MM.1S (cell line): ENCODE measurements around the gene FERMT2.

Experiments
- DNase-seq: peaks from one replicate; pipeline ENCODE4 v3.0.0-alpha.2; 2015
- H2AFZ ChIP-seq: fragments of 300-600 bp; sonication (generic); 2 replicates; pipeline ENCODE4 v1.6.0; 2016; ENCODE audit warnings: antibody characterized with exemption, low read length
- H3F3A ChIP-seq: fragments of 300-600 bp; sonication (generic); 2 replicates; pipeline ENCODE4 v1.6.1; 2016; ENCODE audit warnings: mild to moderate bottlenecking, antibody characterized with exemption, low read length, moderate library complexity, mixed read lengths; ENCODE audit not compliant: insufficient read depth
- H3K27ac ChIP-seq: fragments of 300-600 bp; sonication (generic); 2 replicates; pipeline ENCODE4 v1.5.1; 2016; ENCODE audit warnings: mild to moderate bottlenecking, low read length
- H3K27me3 ChIP-seq: fragments of 300-600 bp; sonication (generic); replicated peaks from 2 replicates; pipeline ENCODE4 v1.6.0; 2016; ENCODE audit warnings: low read length; ENCODE audit not compliant: insufficient read depth
- H3K36me3 ChIP-seq: fragments of 300-600 bp; sonication (generic); replicated peaks from 2 replicates; pipeline ENCODE4 v1.6.1; 2016; ENCODE audit warnings: mild to moderate bottlenecking, low read length, mixed read lengths; ENCODE audit not compliant: insufficient read depth
- H3K4me1 ChIP-seq: fragments of 300-600 bp; sonication (generic); 2 replicates; pipeline ENCODE4 v1.6.1; 2016; ENCODE audit warnings: low read length, mixed read lengths
- H3K4me2 ChIP-seq: fragments of 300-600 bp; sonication (generic); 2 replicates; pipeline ENCODE4 v1.6.0; 2016; ENCODE audit warnings: low read depth, low read length
- H3K4me3 ChIP-seq: fragments of 300-600 bp; sonication (generic); 2 replicates; pipeline ENCODE4 v1.5.1; 2016; ENCODE audit warnings: low read length, mixed read lengths
- H3K79me2 ChIP-seq: fragments of 300-600 bp; sonication (generic); 2 replicates; pipeline ENCODE4 v1.6.1; 2016; ENCODE audit warnings: mixed run types, low read length, mixed read lengths
- H3K9ac ChIP-seq: fragments of 300-600 bp; sonication (generic); 2 replicates; pipeline ENCODE4 v1.6.1; 2016; ENCODE audit warnings: low read length, mixed read lengths
- H3K9me2 ChIP-seq: fragments of 300-600 bp; sonication (generic); replicated peaks from 2 replicates; pipeline ENCODE4 v1.6.1; 2016; ENCODE audit warnings: mild to moderate bottlenecking, low read length, mixed read lengths; ENCODE audit not compliant: insufficient read depth
- H3K9me3 ChIP-seq: fragments of 300-600 bp; sonication (generic); replicated peaks from 2 replicates; pipeline ENCODE4 v1.6.1; 2016; ENCODE audit warnings: mild to moderate bottlenecking, low read length, mixed read lengths; ENCODE audit not compliant: insufficient read depth
- H4K20me1 ChIP-seq: fragments of 300-600 bp; sonication (generic); 2 replicates; pipeline ENCODE4 v1.6.1; 2016; ENCODE audit warnings: mild to moderate bottlenecking, low read length, moderate library complexity, mixed read lengths; ENCODE audit not compliant: insufficient read depth
- CTCF ChIP-seq: fragments of 300-600 bp; sonication (generic); IDR thresholded peaks from 2 replicates; pipeline ENCODE4 v1.5.1; 2016; ENCODE audit warnings: antibody characterized with exemption, low read length, mixed read lengths
- EZH2 ChIP-seq: fragments of 300-600 bp; sonication (generic); optimal IDR thresholded peaks from 2 replicates; pipeline ENCODE3; 2017; ENCODE audit warnings: low read depth, mild to moderate bottlenecking, antibody characterized with exemption, low read length, mixed read lengths
- EZH2phosphoT487 ChIP-seq: fragments of 300-600 bp; sonication (generic); IDR thresholded peaks from 2 replicates; pipeline ENCODE4 v1.6.1; 2018; ENCODE audit warnings: antibody characterized with exemption, low read length

FERMT2 gene

GRCh38 chr14:52837451-52837850 is 113.4 kb downstream of the FERMT2 start:
- Histone ChIP-seq H2AFZ (no peak overlapping the region), H3F3A (no peaks in the 10 kb centered on the region), H3K4me3 (no peak overlapping the region), H3K9ac (no peak overlapping the region), H3K27ac (no peak overlapping the region), H3K36me3 (no peaks in the 10 kb centered on the region), H3K27me3 (no peaks in the 10 kb centered on the region), H3K4me1 (no peaks in the 10 kb centered on the region), H3K4me2 (no peak overlapping the region), H3K79me2 (no peaks in the 10 kb centered on the region), H3K9me2 (no peaks in the 10 kb centered on the region), H3K9me3 (no peaks in the 10 kb centered on the region), H4K20me1 (no peaks in the 10 kb centered on the region)
- DNase-seq, result no peak
- TF ChIP-seq EZH2 (no peak), EZH2phosphoT487 (no peak), CTCF (no peak)

GRCh38 chr14:52836063-52836462 is 114.8 kb downstream of the FERMT2 start:
- DNase-seq, result no peak
- H3K9ac ChIP-seq, result no peak overlapping the region
- no peaks in the 10 kb centered on the region for H4K20me1 ChIP-seq
- H3K4me3 ChIP-seq, result no peak overlapping the region
- no peaks in the 10 kb centered on the region for H3K27me3 ChIP-seq
- H3K4me1 ChIP-seq, result no peaks in the 10 kb centered on the region
- no peak overlapping the region for H3K4me2 ChIP-seq
- no peaks in the 10 kb centered on the region for H3K9me3 ChIP-seq
- H3K27ac ChIP-seq, result no peak overlapping the region
- TF ChIP-seq EZH2phosphoT487, result no peak
- no peak for TF ChIP-seq CTCF
- no peak for TF ChIP-seq EZH2
- H2AFZ ChIP-seq, result no peak overlapping the region
- H3K9me2 ChIP-seq, result no peaks in the 10 kb centered on the region
- no peaks in the 10 kb centered on the region for H3K79me2 ChIP-seq
- H3K36me3 ChIP-seq, result no peaks in the 10 kb centered on the region
- H3F3A ChIP-seq, result no peaks in the 10 kb centered on the region

GRCh38 chr14:52835122-52835903 is 115.5 kb downstream of the FERMT2 start:
- no peaks in the 10 kb centered on the region for H3K36me3 ChIP-seq
- H3K27ac ChIP-seq, result no peak overlapping the region
- no peaks in the 10 kb centered on the region for H3K4me1 ChIP-seq
- no peak overlapping the region for H3K4me3 ChIP-seq
- no peaks in the 10 kb centered on the region for H3K27me3 ChIP-seq
- H3K79me2 ChIP-seq, result no peaks in the 10 kb centered on the region
- no peaks in the 10 kb centered on the region for H4K20me1 ChIP-seq
- H3F3A ChIP-seq, result no peaks in the 10 kb centered on the region
- no peak overlapping the region for H3K9ac ChIP-seq
- TF ChIP-seq EZH2, result no peak
- no peak for TF ChIP-seq EZH2phosphoT487
- TF ChIP-seq CTCF, result no peak
- H3K9me3 ChIP-seq, result no peaks in the 10 kb centered on the region
- no peak for DNase-seq
- H2AFZ ChIP-seq, result no peak overlapping the region
- no peak overlapping the region for H3K4me2 ChIP-seq
- no peaks in the 10 kb centered on the region for H3K9me2 ChIP-seq
